Sigmoid colon (tissue), 7 donors: Measurements from ENCODE around the gene FAM149B1. TPM values are rescaled to one million over a fixed set of nuclear protein-coding genes. Genes with fewer than 3 reads are reported as not detected.

Source experiments
- DNase-seq: peaks from one replicate; pipeline ENCODE4 v3.0.0-alpha.2; 2019
- H3K27ac ChIP-seq, 4 donors: fragments of 200-600 bp; sonication (generic); one replicate each; pipeline ENCODE4 v1.5.1; 2016 to 2019; ENCODE audit warnings: mild to moderate bottlenecking in 1 of 4
- H3K27me3 ChIP-seq, 3 donors: fragments of 200-600 bp; sonication (generic); one replicate each; pipeline ENCODE4 v1.5.1; 2019; ENCODE audit warnings: mild to moderate bottlenecking in 1 of 3
- H3K36me3 ChIP-seq, 4 donors: fragments of 200-600 bp; sonication (generic); one replicate each; pipeline ENCODE4 v1.5.1; 2016 to 2019
- H3K4me1 ChIP-seq, 4 donors: fragments of 200-600 bp; sonication (generic); one replicate each; pipeline ENCODE4 v1.5.1; 2017 to 2019
- H3K4me3 ChIP-seq, 4 donors: fragments of 200-600 bp; sonication (generic); one replicate each; pipeline ENCODE4 v1.5.1; 2017 to 2019; ENCODE audit warnings: mild to moderate bottlenecking in 2 of 4, moderate library complexity in 1 of 4
- H3K9me3 ChIP-seq, 4 donors: fragments of 200-600 bp in 3 of 4; sonication (generic) in 3 of 4; one replicate each; pipeline versions ENCODE4 v1.5.1 to v1.6.1; 2013 to 2019
- EP300 ChIP-seq, 4 donors: sonication (generic); formaldehyde crosslinking; IDR thresholded peaks; one replicate each; pipeline ENCODE4 v1.6.1; 2017; ENCODE audit warnings: antibody characterized with exemption in 4 of 4
- POLR2A ChIP-seq, 2 donors: fragments of 450-650 bp; IDR thresholded peaks; one replicate each; pipeline ENCODE4 v1.6.1; 2016; ENCODE audit warnings: antibody characterized with exemption in 2 of 2, mild to moderate bottlenecking in 2 of 2, moderate library complexity in 2 of 2
- POLR2AphosphoS5 ChIP-seq, 4 donors: sonication (generic); formaldehyde crosslinking; IDR thresholded peaks; one replicate each; pipeline ENCODE4 v1.6.1; 2017; ENCODE audit warnings: antibody characterized with exemption in 4 of 4
- WGBS, 2 donors: extraction: QIAGEN DNeasy Blood & Tissue Kit; methylation state at CpG; one replicate each; pipeline ENCODE4 v1.1.7; 2013; 5-methylcytosine and 5-hydroxymethylcytosine counted together
- intact Hi-C: fragments of 100-400 bp; cut with DNase I; formaldehyde crosslinking; loops from one replicate; pipeline ENCODE4 v1.15.1; 2023
- polyA plus RNA-seq, 3 donors: library from polyadenylated mRNA; stranded (reverse); fragments of 200-250 nt; gene quantifications; one replicate each; pipeline ENCODE4 v1.2.3, GENCODE V29; 2013
- total RNA-seq, 4 donors: library from RNA; depleted of rRNA; stranded (reverse); fragments of >200 nt; gene quantifications; one replicate each; pipeline ENCODE4 v1.1.0, GENCODE V29; 2016
- TF ChIP-seq, protein P1 (sequence below), 4 experiments: fragments of 450-650 bp in 3 of 4; fragments of 200-600 bp in 1 of 4; IDR thresholded peaks; one replicate each; pipeline ENCODE4 v1.5.1; 2016 to 2019; ENCODE audit warnings: antibody characterized with exemption in 4 of 4, mild to moderate bottlenecking in 3 of 4, moderate library complexity in 2 of 4
- donor health status: healthy with polysubstance abuse.
- donor health status: Bipolar disorder and iron deficiency.
- donor health status: healthy.

The FAM149B1 gene
- total and polyA plus RNA-seq, 7 donors = 12.1 to 22.7 (median 14.4) TPM

- no peak for DNase-seq
- no peaks in the 10 kb centered on the region for H3K9me3 ChIP-seq
- H3K36me3 ChIP-seq = peaks cover 0 to 18% (median 0%) of the 10 kb centered on the region in 4 donors
- no peaks in the 10 kb centered on the region for H3K27me3 ChIP-seq
- H3K4me3 ChIP-seq = no peak overlapping the region
- no peak for TF ChIP-seq EP300 (IDR thresholded peaks at IDR 0.05)
- no peak for TF ChIP-seq POLR2A (IDR thresholded peaks at IDR 0.05)
- no peak for TF ChIP-seq POLR2AphosphoS5 (IDR thresholded peaks at IDR 0.05)
- TF ChIP-seq, protein P1, sequence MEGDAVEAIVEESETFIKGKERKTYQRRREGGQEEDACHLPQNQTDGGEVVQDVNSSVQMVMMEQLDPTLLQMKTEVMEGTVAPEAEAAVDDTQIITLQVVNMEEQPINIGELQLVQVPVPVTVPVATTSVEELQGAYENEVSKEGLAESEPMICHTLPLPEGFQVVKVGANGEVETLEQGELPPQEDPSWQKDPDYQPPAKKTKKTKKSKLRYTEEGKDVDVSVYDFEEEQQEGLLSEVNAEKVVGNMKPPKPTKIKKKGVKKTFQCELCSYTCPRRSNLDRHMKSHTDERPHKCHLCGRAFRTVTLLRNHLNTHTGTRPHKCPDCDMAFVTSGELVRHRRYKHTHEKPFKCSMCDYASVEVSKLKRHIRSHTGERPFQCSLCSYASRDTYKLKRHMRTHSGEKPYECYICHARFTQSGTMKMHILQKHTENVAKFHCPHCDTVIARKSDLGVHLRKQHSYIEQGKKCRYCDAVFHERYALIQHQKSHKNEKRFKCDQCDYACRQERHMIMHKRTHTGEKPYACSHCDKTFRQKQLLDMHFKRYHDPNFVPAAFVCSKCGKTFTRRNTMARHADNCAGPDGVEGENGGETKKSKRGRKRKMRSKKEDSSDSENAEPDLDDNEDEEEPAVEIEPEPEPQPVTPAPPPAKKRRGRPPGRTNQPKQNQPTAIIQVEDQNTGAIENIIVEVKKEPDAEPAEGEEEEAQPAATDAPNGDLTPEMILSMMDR (IDR thresholded peaks at IDR 0.05) = no peak
- no peak overlapping the region for H3K27ac ChIP-seq
- 95 to 96% methylated on average over 3 of the region's 3 CpGs for WGBS, 2 donors
- intact Hi-C loops = no loop called here
- H3K4me1 ChIP-seq = no peaks in the 10 kb centered on the region
Observed at GRCh38 chr10:73210395-73211105, 42.6 kb downstream of the FAM149B1 start.

GRCh38 chr10:73211106-73211811 lies 43.3 kb downstream of the FAM149B1 start:
- WGBS, 2 donors = 74 to 90% methylated on average over 4 of the region's 4 CpGs
- intact Hi-C loops = no loop called here

GRCh38 chr10:73215749-73216148 lies 47.8 kb downstream of the FAM149B1 start:
- Histone ChIP-seq H3K9me3 (no peaks in the 10 kb centered on the region), H3K4me3 (no peak overlapping the region), H3K27me3 (no peaks in the 10 kb centered on the region), H3K4me1 (no peaks in the 10 kb centered on the region), H3K36me3 (peaks cover 0 to 36% (median 10%) of the 10 kb centered on the region in 4 donors), H3K27ac (no peak overlapping the region)
- intact Hi-C loops = no loop called here
- 99 to 100% methylated on average over 1 of the region's 1 CpG for WGBS, 2 donors
- DNase-seq = no peak
- no peak for TF ChIP-seq POLR2AphosphoS5 (IDR thresholded peaks at IDR 0.05)
- TF ChIP-seq, protein P1 (IDR thresholded peaks at IDR 0.05) = no peak
- no peak for TF ChIP-seq POLR2A (IDR thresholded peaks at IDR 0.05)
- TF ChIP-seq EP300 (IDR thresholded peaks at IDR 0.05) = no peak

More at GRCh38 chr10:73211106-73211811, 43.3 kb downstream of the FAM149B1 start:
- H3K36me3 ChIP-seq = peaks cover 0 to 18% (median under 1%) of the 10 kb centered on the region in 4 donors
- H3K9me3 ChIP-seq = no peaks in the 10 kb centered on the region
- H3K4me3 ChIP-seq = no peak overlapping the region
- H3K27ac ChIP-seq = no peak overlapping the region
- TF ChIP-seq POLR2A (IDR thresholded peaks at IDR 0.05) (no peak), POLR2AphosphoS5 (IDR thresholded peaks at IDR 0.05) (no peak), EP300 (IDR thresholded peaks at IDR 0.05) (no peak)
- TF ChIP-seq, protein P1 (IDR thresholded peaks at IDR 0.05) = no peak
- no peaks in the 10 kb centered on the region for H3K27me3 ChIP-seq
- no peaks in the 10 kb centered on the region for H3K4me1 ChIP-seq
- DNase-seq = no peak

GRCh38 chr10:73217628-73218027 lies 49.7 kb downstream of the FAM149B1 start:
- no peak overlapping the region for H3K4me3 ChIP-seq
- no peak for DNase-seq
- intact Hi-C loops = no loop called here
- TF ChIP-seq, protein P1 (IDR thresholded peaks at IDR 0.05) = no peak
- no peak for TF ChIP-seq EP300 (IDR thresholded peaks at IDR 0.05)
- no peak for TF ChIP-seq POLR2AphosphoS5 (IDR thresholded peaks at IDR 0.05)
- no peaks in the 10 kb centered on the region for H3K9me3 ChIP-seq
- no peak overlapping the region for H3K27ac ChIP-seq
- no peaks in the 10 kb centered on the region for H3K4me1 ChIP-seq
- 90 to 91% methylated on average over 2 of the region's 2 CpGs for WGBS, 2 donors
- peaks cover 0 to 32% (median 10%) of the 10 kb centered on the region in 4 donors for H3K36me3 ChIP-seq
- H3K27me3 ChIP-seq = no peaks in the 10 kb centered on the region
